Stimulated activated CD4-positive, alpha-beta T cell treated with anti-CD3 and anti-CD28 coated beads, Interleukin-1b, Interleukin-23, amount 100 ng/mL, for 48 hours (primary cell): ENCODE data around the gene PRKCE.
A peak's percentile ranks its signal among the peaks of the same experiment; 100 is the strongest.

ENCODE experiments used
- DNase-seq: peaks from one replicate; pipeline ENCODE4 v3.0.0-alpha.2; 2020

The PRKCE gene

GRCh38 chr2:45729753-45730512 is 78.5 kb downstream of the PRKCE start:
- no peak for DNase-seq

GRCh38 chr2:45731141-45731540 is 79.7 kb downstream of the PRKCE start:
- DNase-seq: no peak

DNA sequence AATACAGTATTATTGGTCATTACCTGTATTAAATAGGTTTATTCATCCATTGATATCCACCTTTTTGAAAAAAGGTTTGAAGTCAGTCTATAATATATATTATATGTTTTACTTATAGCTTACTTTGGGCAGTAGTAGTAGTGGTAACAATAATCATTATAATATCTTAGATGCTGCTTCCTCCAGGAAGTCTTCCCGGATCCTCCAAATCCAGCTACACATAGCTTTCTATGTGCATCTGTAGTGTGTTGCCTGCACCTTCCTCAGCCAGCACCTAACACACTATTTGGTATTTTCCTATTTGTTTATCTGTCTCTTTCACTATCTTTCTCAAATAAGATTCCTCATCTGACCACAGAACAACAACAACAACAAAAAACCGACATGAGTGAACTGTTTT is 81.0 kb downstream of the PRKCE start:
- no peak for DNase-seq

DNA sequence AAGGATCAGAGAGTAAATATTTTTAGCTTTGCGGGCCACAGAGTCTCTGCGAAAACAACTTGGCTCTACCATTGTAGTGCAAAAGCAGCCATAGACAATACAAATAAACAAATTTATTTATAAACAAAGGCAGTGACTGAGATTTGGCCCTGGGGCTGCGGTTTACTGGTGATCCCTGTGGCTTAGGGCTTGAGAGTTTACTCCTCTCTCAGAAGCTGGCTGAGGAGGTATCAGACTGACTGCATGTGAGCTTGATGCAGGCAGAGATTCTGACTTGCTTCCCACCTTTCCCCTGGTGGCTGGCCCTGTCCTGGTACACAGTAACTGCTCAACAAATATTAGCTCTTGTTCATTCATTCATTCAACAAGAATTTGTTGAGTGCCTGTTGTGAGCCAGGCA is 81.5 kb downstream of the PRKCE start:
- no peak for DNase-seq

DNA sequence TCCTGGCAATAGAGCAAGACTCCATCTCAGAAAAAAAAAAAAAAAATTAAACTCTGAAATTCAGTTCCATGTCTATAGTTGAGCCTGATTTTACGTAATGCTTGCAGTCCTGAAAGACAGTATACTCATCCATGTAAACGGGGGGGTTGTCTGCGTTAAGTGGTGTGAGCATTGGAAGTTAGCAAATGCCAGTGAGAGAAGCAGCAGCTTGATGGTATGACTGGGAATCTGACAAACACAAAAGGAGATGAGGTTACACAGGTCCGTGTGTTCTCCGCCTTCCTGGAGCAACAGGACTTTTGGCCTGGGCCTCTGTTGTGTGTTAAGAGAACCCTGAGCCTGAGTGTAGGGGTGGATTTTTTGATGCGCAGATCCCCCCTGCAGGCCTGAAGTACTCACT is 82.9 kb downstream of the PRKCE start:
- DNase-seq: no peak

- DNase-seq: no peak
These were observed 83.5 kb downstream of the PRKCE start for GRCh38 chr2:45734952-45735351.

GRCh38 chr2:45736757-45737704 is 85.6 kb downstream of the PRKCE start:
- no peak for DNase-seq

GRCh38 chr2:45739796-45740485 is 88.5 kb downstream of the PRKCE start:
- no peak for DNase-seq

- no peak for DNase-seq
These were observed 89.8 kb downstream of the PRKCE start for GRCh38 chr2:45741161-45741850.

DNA sequence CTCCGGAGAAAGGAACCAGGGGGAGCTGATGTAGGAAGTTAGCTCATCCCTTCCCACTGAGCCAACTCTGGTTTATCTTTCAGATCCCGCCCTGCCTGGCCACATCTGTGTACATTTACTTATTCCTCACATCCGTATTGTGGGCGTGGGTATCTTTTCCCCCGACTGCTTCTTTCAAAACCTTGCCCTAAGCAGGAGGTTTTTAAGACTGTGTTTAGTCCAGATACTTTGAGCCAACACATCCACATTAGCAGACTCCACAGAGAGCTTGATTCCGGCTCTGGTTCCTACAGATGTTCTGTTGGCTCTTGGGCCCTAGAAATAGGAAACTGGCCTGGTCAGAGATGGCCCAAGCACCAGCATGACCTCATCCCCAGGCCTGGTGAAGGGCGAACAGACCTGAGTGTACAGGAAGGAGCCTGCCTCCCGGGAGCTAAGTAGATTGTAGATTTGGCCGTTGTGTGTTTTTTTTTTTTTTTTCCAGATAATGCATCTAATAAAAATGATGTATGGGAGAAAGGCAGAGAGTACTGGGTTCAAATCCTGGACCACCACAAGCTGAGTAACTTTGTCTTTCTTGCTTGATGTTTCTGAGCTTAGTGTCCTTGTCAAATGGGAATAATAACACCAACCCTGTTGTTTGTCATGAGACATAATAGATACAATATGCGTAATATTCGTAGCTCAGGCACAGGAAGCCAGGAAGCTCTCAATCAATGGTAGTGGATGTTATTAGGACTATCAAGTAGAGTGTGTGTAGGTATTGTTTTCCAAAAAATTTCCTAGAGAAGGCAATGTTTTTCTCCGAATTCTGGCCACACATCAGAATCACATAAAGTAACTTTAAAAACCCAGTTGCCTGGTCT is 92.3 kb downstream of the PRKCE start:
- DNase-seq: no peak

GRCh38 chr2:45745231-45745630 is 93.8 kb downstream of the PRKCE start:
- no peak for DNase-seq

- no peak for DNase-seq
These were observed 95.4 kb downstream of the PRKCE start for GRCh38 chr2:45746888-45747287.

- DNase-seq: no peak
These were observed 95.9 kb downstream of the PRKCE start for GRCh38 chr2:45747363-45747762.

DNA sequence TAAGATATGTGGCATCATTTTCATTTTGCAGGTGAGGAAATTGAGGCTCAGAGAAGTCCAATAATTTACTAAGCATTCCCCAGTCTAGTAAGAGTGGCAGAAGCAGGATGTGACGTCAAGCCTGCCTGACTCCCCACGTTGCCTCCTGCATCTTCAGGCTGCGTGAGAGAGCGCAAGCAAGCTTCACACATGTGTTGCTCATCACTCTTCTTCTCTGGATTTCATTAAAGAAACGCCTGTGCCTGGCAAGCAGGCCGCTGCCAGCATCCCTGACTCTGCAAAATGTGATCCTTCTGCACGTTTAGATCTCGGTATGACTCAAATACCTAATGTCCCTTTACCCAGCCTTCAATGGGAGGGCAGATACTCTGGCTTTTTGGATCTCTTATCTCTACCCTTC is 96.8 kb downstream of the PRKCE start:
- DNase-seq: no peak

DNA sequence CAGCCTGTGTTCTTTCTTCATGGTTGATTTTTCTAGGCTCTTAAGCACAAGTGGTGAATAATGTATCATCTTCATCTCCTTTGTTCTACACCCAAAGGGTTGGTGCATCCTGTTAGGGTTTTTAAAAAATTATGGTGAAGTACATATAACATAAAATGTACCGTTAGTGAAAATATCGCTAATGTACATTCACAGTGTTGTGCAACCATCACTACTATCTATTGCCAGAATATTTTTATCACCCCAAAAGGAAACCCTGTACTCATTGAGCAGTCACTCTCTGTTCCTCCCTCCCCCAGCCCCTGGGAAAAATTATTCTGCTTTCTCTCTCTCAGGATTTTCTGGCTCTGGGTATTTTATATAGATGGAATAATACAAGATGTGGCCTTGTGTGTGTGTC is 98.5 kb downstream of the PRKCE start:
- DNase-seq: no peak

- peak; percentile 10 for DNase-seq
These were observed 99.0 kb downstream of the PRKCE start for GRCh38 chr2:45750484-45750883.

GRCh38 chr2:45753381-45753780 is 101.9 kb downstream of the PRKCE start:
- DNase-seq: no peak

GRCh38 chr2:45754131-45755010 is 102.9 kb downstream of the PRKCE start:
- no peak for DNase-seq

- no peak for DNase-seq
These were observed 104.3 kb downstream of the PRKCE start for GRCh38 chr2:45755585-45756335.

DNA sequence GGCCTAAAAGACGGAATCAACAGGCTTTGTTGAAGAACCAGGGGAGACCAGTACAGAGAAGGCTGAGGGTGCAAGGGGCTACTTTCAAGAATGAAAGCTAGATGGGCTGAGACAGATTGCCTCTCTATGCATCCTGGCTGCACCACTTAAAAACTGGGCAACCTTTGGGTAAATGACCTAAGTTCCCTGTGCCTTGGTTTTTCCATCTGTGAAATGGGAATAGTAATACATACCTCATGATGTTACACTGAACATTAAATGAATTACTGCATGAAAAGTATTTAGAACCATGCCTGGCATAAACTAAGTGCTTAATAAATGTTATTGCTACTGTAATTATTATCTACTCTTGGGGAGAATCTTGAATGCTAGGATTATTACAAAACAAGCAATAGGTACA is 106.5 kb downstream of the PRKCE start:
- DNase-seq: no peak
